Mesenchymal stem cell (in vitro differentiated cells and primary cell): ENCODE data around the gene SLCO3A1.
"Not testable (repeated sequence)": the region's sequence is repeated elsewhere in the genome, so short reads cannot be mapped to it uniquely, and the experiment has no call there.

Experiments
- DNase-seq: peaks from one replicate; pipeline ENCODE4 v3.0.0-alpha.2; 2013
- H2AFZ ChIP-seq: one replicate; pipeline ENCODE4 v1.6.1; 2013; ENCODE audit warnings: low read depth, mild to moderate bottlenecking, control low read depth, inconsistent platforms, low read length, moderate library complexity
- H2AK5ac ChIP-seq: 2 replicates; pipeline ENCODE4 v1.6.1; 2013; ENCODE audit warnings: low read length, moderate library complexity, mild to moderate bottlenecking, inconsistent platforms; ENCODE audit not compliant: severe bottlenecking
- H2BK120ac ChIP-seq: one replicate; pipeline ENCODE4 v1.6.1; 2013; ENCODE audit warnings: low read depth, mild to moderate bottlenecking, inconsistent platforms, low read length, moderate library complexity
- H2BK12ac ChIP-seq, 2 experiments: one replicate each; pipeline ENCODE4 v1.6.1; 2013; ENCODE audit warnings: inconsistent platforms in 2 of 2, low read length in 2 of 2, mild to moderate bottlenecking in 2 of 2, moderate library complexity in 2 of 2, control low read depth in 1 of 2
- H2BK15ac ChIP-seq: one replicate; pipeline ENCODE4 v1.6.1; 2013; ENCODE audit warnings: mild to moderate bottlenecking, low read depth, inconsistent platforms; ENCODE audit not compliant: poor library complexity, severe bottlenecking
- H2BK5ac ChIP-seq: 2 replicates; pipeline ENCODE4 v1.6.1; 2013; ENCODE audit warnings: low read depth, mild to moderate bottlenecking, low read length, control low read depth, inconsistent platforms; ENCODE audit not compliant: poor library complexity, severe bottlenecking
- H3K14ac ChIP-seq, 2 experiments: one replicate each; pipeline ENCODE4 v1.6.1; 2013; ENCODE audit warnings: inconsistent platforms in 2 of 2, low read length in 2 of 2, control low read depth in 1 of 2, mild to moderate bottlenecking in 1 of 2, moderate library complexity in 1 of 2
- H3K18ac ChIP-seq, 2 experiments: one replicate each; pipeline ENCODE4 v1.6.1; 2013; ENCODE audit warnings: inconsistent platforms in 2 of 2, low read length in 2 of 2, control low read depth in 1 of 2, low read depth in 1 of 2, mild to moderate bottlenecking in 1 of 2
- H3K23ac ChIP-seq, 2 experiments: one replicate each; pipeline ENCODE4 v1.6.1; 2013; ENCODE audit warnings: inconsistent platforms in 2 of 2, low read length in 2 of 2, mild to moderate bottlenecking in 2 of 2, moderate library complexity in 2 of 2, control low read depth in 1 of 2
- H3K27ac ChIP-seq: 2 replicates; pipeline ENCODE4 v1.5.1; 2013; ENCODE audit warnings: mild to moderate bottlenecking, moderate library complexity, low read length, control low read depth, inconsistent platforms; ENCODE audit not compliant: poor library complexity, severe bottlenecking
- H3K27me3 ChIP-seq, 2 experiments: 2 replicates each; pipeline versions ENCODE4 v1.6.1 to v1.7.0; 2013; ENCODE audit warnings: low read length in 2 of 2, mild to moderate bottlenecking in 2 of 2, moderate library complexity in 2 of 2, control low read depth in 1 of 2, inconsistent platforms in 1 of 2; ENCODE audit not compliant: control insufficient read depth in 1 of 2, insufficient read depth in 1 of 2
- H3K36me3 ChIP-seq, 2 experiments: 2 replicates each; pipeline versions ENCODE4 v1.6.1 to v1.7.0; 2013; ENCODE audit warnings: low read length in 2 of 2, control low read depth in 1 of 2, inconsistent platforms in 1 of 2, low read depth in 1 of 2, mild to moderate bottlenecking in 1 of 2; ENCODE audit not compliant: insufficient read depth in 2 of 2, control insufficient read depth in 1 of 2
- H3K4ac ChIP-seq, 2 experiments: one replicate each; pipeline ENCODE4 v1.6.1; 2013; ENCODE audit warnings: inconsistent platforms in 2 of 2, low read length in 2 of 2, mild to moderate bottlenecking in 2 of 2, moderate library complexity in 2 of 2, control low read depth in 1 of 2, low read depth in 1 of 2
- H3K4me1 ChIP-seq: 2 replicates; pipeline ENCODE4 v1.6.1; 2013; ENCODE audit warnings: low read depth, low read length, control low read depth; ENCODE audit not compliant: control insufficient read depth, insufficient read depth
- H3K4me2 ChIP-seq: 2 replicates; pipeline ENCODE4 v1.6.1; 2013; ENCODE audit warnings: low read length, mild to moderate bottlenecking, inconsistent platforms; ENCODE audit not compliant: poor library complexity, severe bottlenecking
- H3K4me3 ChIP-seq, 2 experiments: 2 replicates each; pipeline versions ENCODE4 v1.5.1 to v1.7.0; 2013; ENCODE audit warnings: low read length in 2 of 2, mild to moderate bottlenecking in 2 of 2, control low read depth in 1 of 2, low read depth in 1 of 2; ENCODE audit not compliant: insufficient read depth in 1 of 2
- H3K79me1 ChIP-seq: replicated peaks from 2 replicates; pipeline ENCODE4 v1.6.1; 2013; ENCODE audit warnings: mild to moderate bottlenecking, control low read depth, low read length, inconsistent platforms; ENCODE audit not compliant: poor library complexity, severe bottlenecking
- H3K9ac ChIP-seq: 2 replicates; pipeline ENCODE4 v1.7.0; 2013; ENCODE audit warnings: mild to moderate bottlenecking, low read length, moderate library complexity
- H3K9me3 ChIP-seq: 2 replicates; pipeline ENCODE4 v1.7.0; 2013; ENCODE audit warnings: mild to moderate bottlenecking, low read length; ENCODE audit not compliant: control insufficient read depth
- H4K8ac ChIP-seq: one replicate; pipeline ENCODE4 v1.6.1; 2013; ENCODE audit warnings: inconsistent platforms, mild to moderate bottlenecking, low read length, moderate library complexity
- H4K91ac ChIP-seq: one replicate; pipeline ENCODE4 v1.6.1; 2013; ENCODE audit warnings: mild to moderate bottlenecking, low read length, inconsistent platforms
- WGBS: methylation state at CpG from one replicate; pipeline ENCODE4 v1.1.7; 2013; ENCODE audit warnings: mixed read lengths; 5-methylcytosine and 5-hydroxymethylcytosine counted together

Gene SLCO3A1

GRCh38 chr15:92062505-92062904, 209.0 kb downstream of the SLCO3A1 start:
- no peak overlapping the region for H2AK5ac ChIP-seq
- no peak for DNase-seq

DNA sequence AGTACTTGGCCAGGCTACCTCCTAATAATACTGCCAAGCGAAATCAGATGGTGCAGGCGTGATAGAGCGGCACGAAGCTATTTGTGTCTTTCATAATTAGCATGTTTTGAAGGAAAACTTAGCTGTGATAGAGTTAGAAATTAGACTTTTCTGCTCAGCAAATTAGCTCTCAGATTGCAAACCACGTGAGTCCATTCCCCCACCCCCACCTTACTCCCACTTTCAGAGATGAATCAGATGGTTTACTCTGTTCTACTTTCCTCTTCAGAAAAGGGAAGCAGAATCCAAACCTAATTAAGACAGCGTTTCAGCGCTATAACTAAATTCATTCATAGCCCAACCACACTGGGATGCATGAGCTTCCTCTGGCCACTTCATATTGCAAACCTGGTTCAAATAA, 214.6 kb downstream of the SLCO3A1 start:
- H3K14ac ChIP-seq, result no peak overlapping the region
- no peak overlapping the region for H2BK15ac ChIP-seq
- no peak for DNase-seq
- no peak overlapping the region for H2AK5ac ChIP-seq
- H2BK12ac ChIP-seq, result no peak overlapping the region
- no peak overlapping the region for H2AFZ ChIP-seq
- H3K9ac ChIP-seq, result no peak overlapping the region
- H2BK5ac ChIP-seq, result no peak overlapping the region
- H3K23ac ChIP-seq, result no peak overlapping the region
- no peak overlapping the region for H2BK120ac ChIP-seq
- H4K8ac ChIP-seq, result no peak overlapping the region
- no peaks in the 10 kb centered on the region for H3K9me3 ChIP-seq
- H3K4me1 ChIP-seq, result peaks cover 5% of the 10 kb centered on the region
- H3K79me1 ChIP-seq, result no peaks in the 10 kb centered on the region
- no peak overlapping the region for H3K18ac ChIP-seq
- H3K27ac ChIP-seq, result no peak overlapping the region
- H3K4ac ChIP-seq, result no peak overlapping the region
- WGBS, result 64% methylated on average over 3 of the region's 7 CpGs
- no peaks in the 10 kb centered on the region for H3K36me3 ChIP-seq
- no peaks in the 10 kb centered on the region for H3K27me3 ChIP-seq
- H4K91ac ChIP-seq, result no peak overlapping the region
- H3K4me3 ChIP-seq, result no peak overlapping the region
- no peak overlapping the region for H3K4me2 ChIP-seq

More at GRCh38 chr15:92062505-92062904, 209.0 kb downstream of the SLCO3A1 start:
- WGBS, result 89% methylated on average over 5 of the region's 5 CpGs
- H4K8ac ChIP-seq, result no peak overlapping the region
- no peak overlapping the region for H3K4ac ChIP-seq
- no peaks in the 10 kb centered on the region for H3K9me3 ChIP-seq
- no peak overlapping the region for H2AFZ ChIP-seq
- no peak overlapping the region for H2BK120ac ChIP-seq
- no peak overlapping the region for H2BK15ac ChIP-seq
- H3K23ac ChIP-seq, result no peak overlapping the region
- no peaks in the 10 kb centered on the region for H3K79me1 ChIP-seq
- no peak overlapping the region for H2BK12ac ChIP-seq
- H3K18ac ChIP-seq, result no peak overlapping the region
- no peak overlapping the region for H3K9ac ChIP-seq
- no peaks in the 10 kb centered on the region for H3K36me3 ChIP-seq
- no peak overlapping the region for H4K91ac ChIP-seq
- H3K27ac ChIP-seq, result no peak overlapping the region
- no peak overlapping the region for H2BK5ac ChIP-seq
- H3K14ac ChIP-seq, result no peak overlapping the region
- H3K4me3 ChIP-seq, result no peak overlapping the region
- no peaks in the 10 kb centered on the region for H3K27me3 ChIP-seq
- no peaks in the 10 kb centered on the region for H3K4me1 ChIP-seq
- no peak overlapping the region for H3K4me2 ChIP-seq

DNA sequence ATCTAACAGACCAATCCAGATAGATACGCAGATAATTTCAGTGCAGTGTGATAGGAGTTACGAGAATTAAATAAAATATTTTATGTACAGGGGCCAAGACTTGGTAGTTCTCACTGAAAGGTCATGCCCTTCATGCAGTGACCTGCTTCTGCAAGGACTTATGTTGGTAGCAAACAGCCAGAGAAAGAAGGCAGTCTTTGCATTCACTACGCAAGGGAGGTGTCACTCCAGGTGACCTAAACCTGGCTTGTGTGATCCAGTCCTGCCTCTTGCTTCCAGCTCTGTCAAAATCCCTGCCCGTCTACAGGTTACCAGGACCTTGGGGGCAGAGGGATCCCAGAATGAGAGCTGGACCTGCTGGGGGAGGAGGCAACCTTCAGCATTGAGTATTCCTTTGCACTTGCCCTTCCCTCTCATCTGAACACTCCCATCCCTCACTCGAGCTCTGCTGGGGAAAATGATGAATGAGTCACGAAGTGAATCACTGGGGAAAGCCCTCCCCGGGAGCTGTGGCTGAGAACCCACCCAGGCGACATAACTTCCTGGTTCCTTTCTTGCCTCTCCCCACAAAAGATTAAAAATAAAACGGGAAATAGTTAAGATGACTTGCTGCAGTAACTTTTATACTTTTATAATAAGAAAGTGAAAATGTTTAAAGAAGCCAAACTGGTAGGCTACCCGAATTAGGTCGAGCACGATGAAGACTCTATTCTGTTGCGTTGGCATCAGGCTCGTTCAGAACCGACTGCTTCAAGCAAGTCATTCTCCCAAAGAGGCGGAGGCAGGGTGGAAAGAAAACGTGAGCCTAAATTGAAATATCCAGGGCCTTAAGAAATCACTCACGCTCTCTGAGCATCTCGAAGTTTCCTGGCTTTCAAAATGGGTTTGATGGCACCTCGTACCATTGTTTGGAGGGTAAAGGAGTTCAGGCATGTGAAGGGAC, 216.1 kb downstream of the SLCO3A1 start:
- Histone ChIP-seq H3K4me3 (peak overlapping the region in 1 of 2 experiments; percentile 73), H2BK15ac (no peak overlapping the region), H3K9ac (peak overlapping the region; percentile 90), H3K79me1 (no peaks in the 10 kb centered on the region), H3K4me2 (no peak overlapping the region), H3K4ac (no peak overlapping the region), H3K9me3 (no peaks in the 10 kb centered on the region), H2BK12ac (no peak overlapping the region), H3K23ac (no peak overlapping the region), H3K14ac (no peak overlapping the region), H2BK120ac (no peak overlapping the region), H3K4me1 (peaks cover 5% of the 10 kb centered on the region), H4K91ac (no peak overlapping the region), H3K18ac (no peak overlapping the region), H2AK5ac (no peak overlapping the region), H2AFZ (no peak overlapping the region), H3K27ac (no peak overlapping the region), H2BK5ac (no peak overlapping the region), H4K8ac (no peak overlapping the region), H3K27me3 (no peaks in the 10 kb centered on the region), H3K36me3 (no peaks in the 10 kb centered on the region)
- DNase-seq, result peak; percentile 34
- 79% methylated on average over 15 of the region's 20 CpGs for WGBS

- not testable (repeated sequence) for H2AFZ ChIP-seq, H3K27me3 ChIP-seq, H2BK5ac ChIP-seq
Observed at GRCh38 chr15:92070251-92070650, 216.7 kb downstream of the SLCO3A1 start.

More at GRCh38 chr15:92070251-92070650, 216.7 kb downstream of the SLCO3A1 start:
- H4K91ac ChIP-seq, H3K23ac ChIP-seq, DNase-seq, H2BK15ac ChIP-seq, H3K9me3 ChIP-seq, H3K4me2 ChIP-seq, H3K27ac ChIP-seq, H4K8ac ChIP-seq, H3K79me1 ChIP-seq, H2BK12ac ChIP-seq, H3K18ac ChIP-seq, H3K36me3 ChIP-seq, H2BK120ac ChIP-seq, H3K4me1 ChIP-seq, H3K4ac ChIP-seq, H3K14ac ChIP-seq, H2AK5ac ChIP-seq: not testable (repeated sequence)
- 90% methylated on average over 7 of the region's 8 CpGs for WGBS
- Histone ChIP-seq H3K4me3 (peak overlapping the region in 1 of 2 experiments; percentile 73), H3K9ac (peak overlapping the region; percentile 90)
